Right lobe of liver (tissue), 4 donors: ENCODE data around the gene EPN3.

Experiments
- CTCF ChIP-seq, 4 donors: fragments of 200-600 bp in 3 of 4; fragments of 450-650 bp in 1 of 4; IDR thresholded peaks; one replicate each; pipeline versions ENCODE4 v1.5.1 to v1.8.0; 2016 to 2022; ENCODE audit warnings: antibody characterized with exemption in 4 of 4, mild to moderate bottlenecking in 2 of 4
- POLR2A ChIP-seq: fragments of 450-650 bp; IDR thresholded peaks from one replicate; pipeline ENCODE4 v1.6.1; 2017; ENCODE audit warnings: antibody characterized with exemption, mild to moderate bottlenecking
- donor health status: DM: no; HTN: no; CAD: no.
- donor health status: DM: no; HTN: no; CAD: no.
- donor health status: DM: no; HTN: yes; CAD: no.

GRCh38 chr17:50529849-50530248 is 2.7 kb upstream of the EPN3 start:
- no peak for TF ChIP-seq CTCF (IDR thresholded peaks at IDR 0.05)
- TF ChIP-seq POLR2A: no peak
